ENCODE data around the gene MAN2A2.

DNA sequence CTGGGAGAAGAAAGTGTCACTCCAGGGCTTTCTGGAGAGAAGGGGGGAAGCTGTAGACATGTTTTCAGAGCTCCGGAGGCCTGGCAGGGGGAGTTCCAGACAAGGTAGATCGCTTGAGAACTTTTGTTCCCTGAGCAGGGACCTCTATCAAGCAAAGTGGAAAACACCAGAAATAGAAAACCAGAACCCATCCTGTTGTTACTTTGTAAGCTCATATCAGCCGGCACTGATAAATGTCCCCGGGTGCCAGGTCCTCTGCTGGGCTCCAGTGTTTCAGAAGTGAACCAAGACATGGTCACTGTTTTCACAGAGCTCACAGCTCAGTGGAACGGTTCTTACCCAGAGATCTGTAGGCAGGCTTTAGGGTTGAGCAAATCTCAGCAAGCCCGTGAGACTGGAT is 15.7 kb downstream of the MAN2A2 start:
- TF ChIP-seq, protein P1, sequence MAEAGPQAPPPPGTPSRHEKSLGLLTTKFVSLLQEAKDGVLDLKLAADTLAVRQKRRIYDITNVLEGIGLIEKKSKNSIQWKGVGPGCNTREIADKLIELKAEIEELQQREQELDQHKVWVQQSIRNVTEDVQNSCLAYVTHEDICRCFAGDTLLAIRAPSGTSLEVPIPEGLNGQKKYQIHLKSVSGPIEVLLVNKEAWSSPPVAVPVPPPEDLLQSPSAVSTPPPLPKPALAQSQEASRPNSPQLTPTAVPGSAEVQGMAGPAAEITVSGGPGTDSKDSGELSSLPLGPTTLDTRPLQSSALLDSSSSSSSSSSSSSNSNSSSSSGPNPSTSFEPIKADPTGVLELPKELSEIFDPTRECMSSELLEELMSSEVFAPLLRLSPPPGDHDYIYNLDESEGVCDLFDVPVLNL (CRISPR knock-in tag; IDR thresholded peaks at IDR 0.05; ENCODE audit: low read depth), result no peak
- no peak for TF ChIP-seq GABPA (tag; conservative IDR thresholded peaks at IDR 0.05; ENCODE audit: low read depth)
- TF ChIP-seq ZNF766 (CRISPR knock-in tag; conservative IDR thresholded peaks at IDR 0.05), result no peak
- no peak for TF ChIP-seq FOXA3 (CRISPR knock-in tag; conservative IDR thresholded peaks at IDR 0.05 in 1 of 2, IDR thresholded peaks at IDR 0.05 in 1 of 2)
- TF ChIP-seq, protein P2, sequence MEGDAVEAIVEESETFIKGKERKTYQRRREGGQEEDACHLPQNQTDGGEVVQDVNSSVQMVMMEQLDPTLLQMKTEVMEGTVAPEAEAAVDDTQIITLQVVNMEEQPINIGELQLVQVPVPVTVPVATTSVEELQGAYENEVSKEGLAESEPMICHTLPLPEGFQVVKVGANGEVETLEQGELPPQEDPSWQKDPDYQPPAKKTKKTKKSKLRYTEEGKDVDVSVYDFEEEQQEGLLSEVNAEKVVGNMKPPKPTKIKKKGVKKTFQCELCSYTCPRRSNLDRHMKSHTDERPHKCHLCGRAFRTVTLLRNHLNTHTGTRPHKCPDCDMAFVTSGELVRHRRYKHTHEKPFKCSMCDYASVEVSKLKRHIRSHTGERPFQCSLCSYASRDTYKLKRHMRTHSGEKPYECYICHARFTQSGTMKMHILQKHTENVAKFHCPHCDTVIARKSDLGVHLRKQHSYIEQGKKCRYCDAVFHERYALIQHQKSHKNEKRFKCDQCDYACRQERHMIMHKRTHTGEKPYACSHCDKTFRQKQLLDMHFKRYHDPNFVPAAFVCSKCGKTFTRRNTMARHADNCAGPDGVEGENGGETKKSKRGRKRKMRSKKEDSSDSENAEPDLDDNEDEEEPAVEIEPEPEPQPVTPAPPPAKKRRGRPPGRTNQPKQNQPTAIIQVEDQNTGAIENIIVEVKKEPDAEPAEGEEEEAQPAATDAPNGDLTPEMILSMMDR (IDR thresholded peaks at IDR 0.05 in 2 of 3, conservative IDR thresholded peaks at IDR 0.05 in 1 of 3; ENCODE audit: insufficient read depth in 2 of 3, low read depth in 1 of 3, low read length in 3 of 3), result no peak
- no peak for TF ChIP-seq EP300 (IDR thresholded peaks at IDR 0.05; ENCODE audit: low read length)
- TF ChIP-seq NRF1 (conservative IDR thresholded peaks at IDR 0.05 in 1 of 2, IDR thresholded peaks at IDR 0.05 in 1 of 2), result no peak
- no peak for TF ChIP-seq MYC (IDR thresholded peaks at IDR 0.05; ENCODE audit: low read depth, low read length)
- TF ChIP-seq MYC (CRISPR knock-in tag; IDR thresholded peaks at IDR 0.05; ENCODE audit: borderline replicate concordance, low read depth), result no peak
- no peak for TF ChIP-seq NR1H2 (CRISPR knock-in tag; IDR thresholded peaks at IDR 0.05)
- TF ChIP-seq, protein P3, sequence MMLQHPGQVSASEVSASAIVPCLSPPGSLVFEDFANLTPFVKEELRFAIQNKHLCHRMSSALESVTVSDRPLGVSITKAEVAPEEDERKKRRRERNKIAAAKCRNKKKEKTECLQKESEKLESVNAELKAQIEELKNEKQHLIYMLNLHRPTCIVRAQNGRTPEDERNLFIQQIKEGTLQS (IDR thresholded peaks at IDR 0.05), result no peak
- TF ChIP-seq, protein P3 (CRISPR knock-in tag; conservative IDR thresholded peaks at IDR 0.05), result no peak
- no peak for TF ChIP-seq ZNF347 (CRISPR knock-in tag; IDR thresholded peaks at IDR 0.05; ENCODE audit: low read depth)
